ENCODE measurements around the gene STPG2.

DNA sequence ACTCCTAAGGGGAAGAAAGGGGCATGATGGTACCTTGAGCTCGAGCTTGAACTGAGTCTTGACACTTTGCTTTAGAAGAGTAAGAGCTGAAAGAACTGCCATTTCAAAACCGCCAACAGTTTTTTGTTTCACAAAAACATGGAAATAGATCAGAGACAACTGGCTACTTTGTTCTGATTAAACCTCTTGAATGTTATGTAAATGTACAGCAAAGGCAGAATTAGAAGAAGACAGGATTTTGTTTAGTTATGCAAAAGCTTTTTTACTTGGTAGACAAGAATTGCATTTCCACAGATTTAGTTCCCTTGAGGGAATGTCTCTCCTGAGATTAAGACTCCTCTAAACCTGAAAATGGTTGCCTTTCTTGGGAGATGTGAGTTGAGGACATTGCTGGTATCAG is 33.3 kb upstream of the STPG2 start:
- TF ChIP-seq CTCF (IDR thresholded peaks at IDR 0.05) (no peak), POLR2A (IDR thresholded peaks at IDR 0.05) (no peak)
